HL-60 (cell line): Measurements from ENCODE around the gene DPH6.
"Not testable (repeated sequence)": the region's sequence is repeated elsewhere in the genome, so short reads cannot be mapped to it uniquely, and the experiment has no call there.

Experiments used
- DNase-seq, 2 experiments: peaks; one replicate each; pipeline ENCODE4 v3.0.0-alpha.2; 2010 to 2020; ENCODE audit warnings: low read depth in 1 of 2, low spot score in 1 of 2
- H3K27ac ChIP-seq: fragments of 250-450 bp; sonication (Bioruptor Pico); replicated peaks from 2 replicates; pipeline ENCODE4 v1.5.1; 2020; ENCODE audit warnings: mild to moderate bottlenecking, moderate library complexity
- H3K27me3 ChIP-seq: fragments of 250-450 bp; sonication (Bioruptor Pico); 2 replicates; pipeline ENCODE4 v1.5.1; 2021; ENCODE audit warnings: mild to moderate bottlenecking, moderate library complexity; ENCODE audit not compliant: insufficient read depth, poor library complexity, severe bottlenecking
- H3K4me3 ChIP-seq: replicated peaks from 2 replicates; pipeline ENCODE4 v1.5.1; 2011; ENCODE audit warnings: mild to moderate bottlenecking, control low read depth, low read length; ENCODE audit not compliant: insufficient read depth
- GABPA ChIP-seq: IDR thresholded peaks from 2 replicates; pipeline ENCODE4 v1.6.1; 2012; ENCODE audit warnings: low read depth
- POLR2AphosphoS5 ChIP-seq: IDR thresholded peaks from 2 replicates; pipeline ENCODE4 v1.6.1; 2012; ENCODE audit warnings: low read depth
- SPI1 ChIP-seq: IDR thresholded peaks from 2 replicates; pipeline ENCODE4 v1.6.1; 2012; ENCODE audit warnings: low read depth, mild to moderate bottlenecking, borderline replicate concordance
- TF ChIP-seq, protein P1 (sequence below): IDR thresholded peaks from 2 replicates; pipeline ENCODE4 v1.6.1; 2012; ENCODE audit warnings: low read depth; ENCODE audit not compliant: insufficient replicate concordance
- TF ChIP-seq, protein P2 (sequence below): IDR thresholded peaks from one replicate; pipeline ENCODE4 v1.5.1; 2011; ENCODE audit warnings: low read length, control low read depth, inconsistent platforms; ENCODE audit not compliant: insufficient read depth

DPH6 gene

GRCh38 chr15:35330048-35330695, 215.8 kb downstream of the DPH6 start:
- no peak for DNase-seq
- H3K27ac ChIP-seq, result no peak overlapping the region
- H3K27me3 ChIP-seq, result no peaks in the 10 kb centered on the region
- TF ChIP-seq, protein P1, sequence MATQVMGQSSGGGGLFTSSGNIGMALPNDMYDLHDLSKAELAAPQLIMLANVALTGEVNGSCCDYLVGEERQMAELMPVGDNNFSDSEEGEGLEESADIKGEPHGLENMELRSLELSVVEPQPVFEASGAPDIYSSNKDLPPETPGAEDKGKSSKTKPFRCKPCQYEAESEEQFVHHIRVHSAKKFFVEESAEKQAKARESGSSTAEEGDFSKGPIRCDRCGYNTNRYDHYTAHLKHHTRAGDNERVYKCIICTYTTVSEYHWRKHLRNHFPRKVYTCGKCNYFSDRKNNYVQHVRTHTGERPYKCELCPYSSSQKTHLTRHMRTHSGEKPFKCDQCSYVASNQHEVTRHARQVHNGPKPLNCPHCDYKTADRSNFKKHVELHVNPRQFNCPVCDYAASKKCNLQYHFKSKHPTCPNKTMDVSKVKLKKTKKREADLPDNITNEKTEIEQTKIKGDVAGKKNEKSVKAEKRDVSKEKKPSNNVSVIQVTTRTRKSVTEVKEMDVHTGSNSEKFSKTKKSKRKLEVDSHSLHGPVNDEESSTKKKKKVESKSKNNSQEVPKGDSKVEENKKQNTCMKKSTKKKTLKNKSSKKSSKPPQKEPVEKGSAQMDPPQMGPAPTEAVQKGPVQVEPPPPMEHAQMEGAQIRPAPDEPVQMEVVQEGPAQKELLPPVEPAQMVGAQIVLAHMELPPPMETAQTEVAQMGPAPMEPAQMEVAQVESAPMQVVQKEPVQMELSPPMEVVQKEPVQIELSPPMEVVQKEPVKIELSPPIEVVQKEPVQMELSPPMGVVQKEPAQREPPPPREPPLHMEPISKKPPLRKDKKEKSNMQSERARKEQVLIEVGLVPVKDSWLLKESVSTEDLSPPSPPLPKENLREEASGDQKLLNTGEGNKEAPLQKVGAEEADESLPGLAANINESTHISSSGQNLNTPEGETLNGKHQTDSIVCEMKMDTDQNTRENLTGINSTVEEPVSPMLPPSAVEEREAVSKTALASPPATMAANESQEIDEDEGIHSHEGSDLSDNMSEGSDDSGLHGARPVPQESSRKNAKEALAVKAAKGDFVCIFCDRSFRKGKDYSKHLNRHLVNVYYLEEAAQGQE, result no peak
- TF ChIP-seq SPI1, result no peak
- no peak for TF ChIP-seq GABPA
- no peak for TF ChIP-seq POLR2AphosphoS5
- TF ChIP-seq, protein P2, sequence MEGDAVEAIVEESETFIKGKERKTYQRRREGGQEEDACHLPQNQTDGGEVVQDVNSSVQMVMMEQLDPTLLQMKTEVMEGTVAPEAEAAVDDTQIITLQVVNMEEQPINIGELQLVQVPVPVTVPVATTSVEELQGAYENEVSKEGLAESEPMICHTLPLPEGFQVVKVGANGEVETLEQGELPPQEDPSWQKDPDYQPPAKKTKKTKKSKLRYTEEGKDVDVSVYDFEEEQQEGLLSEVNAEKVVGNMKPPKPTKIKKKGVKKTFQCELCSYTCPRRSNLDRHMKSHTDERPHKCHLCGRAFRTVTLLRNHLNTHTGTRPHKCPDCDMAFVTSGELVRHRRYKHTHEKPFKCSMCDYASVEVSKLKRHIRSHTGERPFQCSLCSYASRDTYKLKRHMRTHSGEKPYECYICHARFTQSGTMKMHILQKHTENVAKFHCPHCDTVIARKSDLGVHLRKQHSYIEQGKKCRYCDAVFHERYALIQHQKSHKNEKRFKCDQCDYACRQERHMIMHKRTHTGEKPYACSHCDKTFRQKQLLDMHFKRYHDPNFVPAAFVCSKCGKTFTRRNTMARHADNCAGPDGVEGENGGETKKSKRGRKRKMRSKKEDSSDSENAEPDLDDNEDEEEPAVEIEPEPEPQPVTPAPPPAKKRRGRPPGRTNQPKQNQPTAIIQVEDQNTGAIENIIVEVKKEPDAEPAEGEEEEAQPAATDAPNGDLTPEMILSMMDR, result no peak
- H3K4me3 ChIP-seq, result no peak overlapping the region

DNA sequence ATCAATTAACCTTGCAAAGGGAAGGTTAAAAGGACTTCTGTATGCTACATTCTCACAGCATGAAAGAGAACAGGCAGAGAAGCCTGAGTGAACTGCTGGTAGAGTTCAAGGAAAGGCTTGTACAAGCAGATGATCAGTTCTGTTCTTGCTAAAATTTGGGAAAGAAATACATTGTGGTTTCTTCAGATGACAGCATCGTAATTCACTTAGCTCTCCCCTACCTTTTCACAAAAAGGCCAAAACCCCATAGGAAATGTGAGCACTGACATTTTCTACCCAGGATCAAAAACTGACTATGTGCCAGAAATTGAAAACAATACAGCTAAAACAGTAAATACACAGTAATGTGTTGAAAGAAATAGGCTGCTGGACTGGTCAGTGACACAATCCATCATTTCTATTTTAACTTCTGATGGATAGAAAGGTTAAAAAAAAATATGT, 216.4 kb downstream of the DPH6 start:
- Histone ChIP-seq H3K27ac (no peak overlapping the region), H3K27me3 (no peaks in the 10 kb centered on the region), H3K4me3 (no peak overlapping the region)
- no peak for DNase-seq
- TF ChIP-seq, protein P2, result no peak
- TF ChIP-seq POLR2AphosphoS5, result no peak
- TF ChIP-seq, protein P1, result no peak
- no peak for TF ChIP-seq GABPA
- TF ChIP-seq SPI1, result no peak

DNA sequence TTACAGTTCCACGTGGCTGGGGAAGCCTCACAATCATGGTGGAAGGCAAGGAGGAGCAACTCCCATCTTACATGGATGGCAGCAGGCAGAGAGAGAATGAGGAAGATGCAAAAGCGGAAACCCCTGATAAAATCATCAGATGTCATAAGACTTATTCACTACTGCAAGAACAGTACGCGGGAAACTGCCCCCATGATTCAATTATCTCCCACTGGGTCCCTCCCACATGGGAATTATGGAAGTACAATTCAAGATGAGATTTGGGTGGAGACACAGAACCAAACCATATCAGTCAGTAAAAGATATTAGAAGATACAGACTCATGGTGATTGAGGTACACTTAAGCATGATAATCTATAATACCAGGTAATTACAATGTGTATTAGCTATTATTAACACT, 217.1 kb downstream of the DPH6 start:
- DNase-seq, H3K27ac ChIP-seq, H3K27me3 ChIP-seq, H3K4me3 ChIP-seq: not testable (repeated sequence)

DNA sequence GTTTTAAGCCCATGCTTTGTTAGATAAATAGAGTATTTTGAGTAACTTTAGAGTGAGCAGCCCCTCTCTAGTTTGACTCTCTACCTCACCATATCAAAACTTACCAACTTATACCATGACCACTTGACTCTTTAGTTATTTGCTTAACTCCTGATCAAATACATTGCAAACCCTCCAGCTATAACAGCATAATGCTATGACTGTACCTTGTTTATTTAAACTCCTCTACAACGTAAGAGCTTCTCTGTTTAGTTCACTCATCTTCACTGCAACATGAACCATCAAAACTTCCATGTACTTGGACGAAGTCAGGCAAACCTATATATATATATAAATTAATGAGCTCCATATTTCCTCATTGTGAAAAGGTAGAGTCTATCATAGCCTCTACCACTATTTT, 218.2 kb downstream of the DPH6 start:
- H3K27me3 ChIP-seq, result no peaks in the 10 kb centered on the region
- no peak for DNase-seq
- TF ChIP-seq POLR2AphosphoS5 (no peak), GABPA (no peak), SPI1 (no peak)
- TF ChIP-seq, protein P1, result no peak
- TF ChIP-seq, protein P2, result no peak
- H3K27ac ChIP-seq, result no peak overlapping the region
- H3K4me3 ChIP-seq, result no peak overlapping the region
